Measurements from ENCODE around the gene MSANTD2.

DNA sequence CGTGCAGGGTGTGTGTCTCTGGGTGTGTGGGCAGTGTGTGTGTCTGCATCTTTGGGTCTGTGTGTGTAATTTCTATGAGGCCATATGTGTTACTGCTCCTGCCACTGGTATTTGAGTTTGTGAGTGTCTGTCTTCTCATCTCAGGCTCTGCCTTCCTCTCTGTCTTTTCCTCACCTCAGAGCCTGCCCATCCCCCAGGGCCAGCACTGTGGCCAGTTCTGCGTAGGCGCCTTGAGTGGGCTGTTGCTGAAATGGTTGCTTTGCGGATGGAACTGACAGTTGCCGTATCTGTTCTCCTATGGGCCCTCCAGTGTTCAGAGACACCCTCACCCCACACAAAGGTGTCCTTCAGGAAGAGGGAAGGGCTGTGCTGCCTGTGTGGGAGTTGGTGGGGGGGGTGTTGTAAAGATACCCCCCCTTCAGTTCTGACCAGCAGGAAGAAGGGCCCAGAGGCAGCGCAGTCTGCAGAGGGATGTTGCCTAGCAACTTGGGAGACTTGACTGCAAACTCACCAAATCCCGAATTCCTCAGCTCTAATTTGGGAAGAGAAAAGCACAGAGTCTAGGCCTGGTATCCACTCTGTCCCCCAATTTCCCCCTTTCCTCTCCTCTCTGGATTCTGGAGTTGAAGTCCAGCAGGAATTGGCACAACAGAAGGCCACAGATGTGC, 62.4 kb downstream of the MSANTD2 start:
- no peak for TF ChIP-seq POLR2A (IDR thresholded peaks at IDR 0.05; ENCODE audit: low read length)
- TF ChIP-seq GATA1 (IDR thresholded peaks at IDR 0.05; ENCODE audit: low read depth, low read length) = no peak

Measured in erythroblast (primary cell).